H1 (cell line): ENCODE data around the gene PAX5.

Source experiments
- CBX8 ChIP-seq: fragments of 300-800, 300-1000 bp; sonication (generic); IDR thresholded peaks from 2 replicates; pipeline ENCODE4 v1.7.1; 2016; ENCODE audit warnings: low read depth, low read length, borderline replicate concordance
- EP300 ChIP-seq, 2 experiments: IDR thresholded peaks; 1 replicate in 1 of 2; 2 replicates in 1 of 2; pipeline ENCODE4 v1.6.1; 2011 to 2012; ENCODE audit warnings: low read depth in 2 of 2, low read length in 2 of 2, mild to moderate bottlenecking in 2 of 2, borderline replicate concordance in 1 of 2, inconsistent platforms in 1 of 2, moderate library complexity in 1 of 2
- GTF2F1 ChIP-seq: IDR thresholded peaks from 2 replicates; pipeline ENCODE4 v1.6.1; 2012; ENCODE audit warnings: low read depth, low read length, improper control_type of control experiment, borderline replicate concordance
- POLR2A ChIP-seq, 2 experiments: IDR thresholded peaks; 1 replicate in 1 of 2; 2 replicates in 1 of 2; pipeline ENCODE4 v1.6.1; 2011; ENCODE audit warnings: low read depth in 2 of 2, low read length in 2 of 2, mild to moderate bottlenecking in 2 of 2; ENCODE audit errors: control extremely low read depth in 1 of 2
- RFX5 ChIP-seq: IDR thresholded peaks from 2 replicates; pipeline ENCODE4 v1.6.1; 2011; ENCODE audit warnings: low read depth, low read length, improper control_type of control experiment, borderline replicate concordance
- SIN3A ChIP-seq, 2 experiments: IDR thresholded peaks in 1 of 2; conservative IDR thresholded peaks in 1 of 2; 2 replicates each; pipeline ENCODE4 v1.6.1; 2011 to 2012; ENCODE audit warnings: low read length in 2 of 2, improper control_type of control experiment in 1 of 2, low read depth in 1 of 2, mild to moderate bottlenecking in 1 of 2

GRCh38 chr9:36876056-36876455 is 158.0 kb downstream of the PAX5 start:
- TF ChIP-seq GTF2F1 (no peak), RFX5 (no peak), CBX8 (no peak), POLR2A (IDR thresholded peaks at IDR 0.05; ENCODE audit: control extremely low read depth in 1 of 2, low read depth in 2 of 2, low read length in 2 of 2) (no peak), EP300 (IDR thresholded peaks at IDR 0.05; ENCODE audit: borderline replicate concordance in 1 of 2, low read depth in 2 of 2, low read length in 2 of 2) (no peak), SIN3A (conservative IDR thresholded peaks at IDR 0.05 in 1 of 2, IDR thresholded peaks at IDR 0.05 in 1 of 2; ENCODE audit: low read depth in 1 of 2, low read length in 2 of 2) (no peak)
